D721Med (cell line): ENCODE data around the gene OR1F1.
A peak's percentile ranks its signal among the peaks of the same experiment; 100 is the strongest.

Experiments
- DNase-seq: peaks from one replicate; pipeline ENCODE4 v3.0.0; 2011; ENCODE audit warnings: low spot score; ENCODE audit not compliant: insufficient read length
- FAIRE-seq: peaks from 2 replicates; lab custom pipeline; 2011; peaks lifted over from hg19 to GRCh38; lab: Jason Lieb, UNC
- CTCF ChIP-seq: IDR thresholded peaks from 2 replicates; pipeline ENCODE4 v1.5.1; 2012; ENCODE audit warnings: mild to moderate bottlenecking, control low read depth; ENCODE audit not compliant: insufficient read depth; ENCODE audit errors: missing control alignments

The OR1F1 gene

GRCh38 chr16:3216263-3216640 lies 28.2 kb downstream of the OR1F1 start:
- TF ChIP-seq CTCF = no peak
- no peak for FAIRE-seq
- DNase-seq = no peak

DNA sequence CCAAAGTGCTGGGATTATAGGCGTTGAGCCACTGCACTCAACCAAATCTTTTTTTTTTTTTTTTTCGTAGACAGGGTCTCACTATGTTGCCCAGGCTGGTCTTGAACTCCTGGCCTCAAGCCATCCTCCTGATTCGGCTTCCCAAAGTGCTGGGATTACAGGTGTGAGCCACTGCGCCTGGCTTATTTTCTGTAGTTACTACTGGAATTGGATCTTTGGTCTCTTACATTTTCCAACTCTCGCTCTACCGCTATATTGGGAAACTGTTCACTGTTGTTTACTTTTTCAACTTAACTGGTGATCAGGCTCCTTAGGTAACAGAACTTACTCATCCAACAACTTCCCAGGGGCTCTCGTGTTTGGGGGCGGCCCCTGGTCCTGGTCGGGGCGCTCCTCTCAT lies 32.8 kb downstream of the OR1F1 start:
- no peak for FAIRE-seq
- no peak for TF ChIP-seq CTCF

DNA sequence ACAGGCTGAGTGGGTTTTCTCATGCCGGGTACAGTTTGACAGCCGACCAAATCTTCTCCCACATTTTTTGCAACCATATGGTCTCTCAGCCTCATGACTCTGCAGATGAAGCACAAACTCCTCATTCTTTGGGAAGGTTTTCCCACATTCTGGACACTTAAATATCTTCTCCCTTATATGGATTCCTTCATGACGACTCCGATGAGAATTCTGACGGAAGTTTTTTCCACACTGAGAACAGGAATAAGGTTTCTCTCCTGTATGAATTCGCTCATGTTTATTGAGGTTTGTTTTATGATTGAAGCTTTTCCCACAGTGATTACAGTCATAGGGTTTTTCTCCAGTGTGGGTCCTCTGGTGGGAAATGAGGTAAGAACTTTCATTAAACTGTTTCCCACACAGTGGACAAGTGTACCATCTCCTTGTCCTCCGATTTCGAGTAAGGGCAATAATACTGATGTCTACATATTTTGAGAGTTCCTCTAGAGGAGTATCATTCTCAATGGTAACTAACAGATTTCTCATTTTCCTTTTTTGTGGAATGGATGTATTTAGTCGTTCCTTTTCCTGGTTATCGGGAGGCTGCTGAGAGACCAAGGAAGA lies 36.0 kb downstream of the OR1F1 start:
- FAIRE-seq = no peak
- TF ChIP-seq CTCF = no peak

More for the DNA sequence above, 32.8 kb downstream of the OR1F1 start:
- DNase-seq = no peak

DNA sequence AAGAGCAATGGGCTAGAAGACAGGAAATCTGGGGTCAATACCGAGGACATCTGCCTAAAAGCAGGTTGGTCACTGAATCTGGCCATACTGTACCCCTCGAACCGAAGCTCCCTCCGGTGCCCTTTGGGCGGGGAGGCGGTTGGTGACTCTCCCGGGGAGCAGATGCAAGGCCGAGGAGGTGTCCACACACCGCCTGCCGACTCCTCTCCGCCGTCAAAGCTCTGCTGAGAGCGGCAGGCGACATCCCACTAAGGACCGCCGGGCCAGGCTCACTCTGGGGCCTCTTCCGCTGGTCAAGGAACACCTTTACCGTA lies 46.5 kb downstream of the OR1F1 start:
- FAIRE-seq = no peak
- DNase-seq = no peak
- TF ChIP-seq CTCF = no peak

More for the DNA sequence above, 36.0 kb downstream of the OR1F1 start:
- DNase-seq = no peak

DNA sequence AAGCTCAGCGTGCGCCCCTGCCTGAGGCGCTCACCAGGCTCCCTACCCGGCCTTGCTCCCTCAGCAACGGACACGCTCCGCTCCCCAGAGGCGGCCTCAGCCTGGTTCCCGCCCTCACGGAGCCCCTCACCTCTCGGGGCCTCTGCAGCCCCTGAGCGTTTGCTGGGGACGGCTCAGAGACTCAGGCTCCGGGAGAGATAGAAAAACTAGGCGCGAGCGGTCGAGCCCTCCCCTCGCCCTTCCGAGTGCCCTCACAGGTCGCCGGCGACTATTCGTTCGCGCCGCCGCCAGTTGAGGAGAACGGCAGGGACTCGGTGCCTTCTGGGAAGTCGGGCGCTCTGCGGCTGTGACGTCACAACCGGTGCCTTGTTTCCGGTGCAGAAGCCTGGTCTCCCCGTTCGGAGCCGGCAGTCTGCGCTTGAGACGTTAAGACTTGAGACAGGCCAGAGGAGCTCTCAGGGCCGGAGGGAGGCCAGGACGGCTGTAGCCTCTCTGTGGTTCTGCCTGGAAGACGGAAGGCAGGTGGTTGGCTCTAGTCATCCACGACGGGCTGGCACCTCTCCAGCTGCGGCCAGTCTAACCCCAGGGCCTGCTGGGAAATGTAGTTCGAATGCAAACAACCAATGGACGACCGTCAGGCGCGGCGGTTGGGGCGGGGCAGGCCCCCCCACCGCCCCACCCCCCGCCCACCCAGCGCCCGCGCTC lies 47.0 kb downstream of the OR1F1 start, which contains the start of gene ZNF200:
Gene ZNF200, minus strand, starts transcription at position 302 of the 705 bp plus-strand sequence. CDS start 1,403 bp downstream, outside the sequence.
- FAIRE-seq (no peak), DNase-seq (peak; percentile 86)
- no peak for TF ChIP-seq CTCF

- no peak for DNase-seq
- no peak for FAIRE-seq
- no peak for TF ChIP-seq CTCF
These were observed 48.1 kb downstream of the OR1F1 start for GRCh38 chr16:3235856-3236669.
